HG03039 (cell line): Measurements from ENCODE around the gene DYNC2H1.

Experiments used
- ATAC-seq: cut with Tn5 transposase; IDR thresholded peaks from one replicate; pipeline ENCODE4 v1.9.1; 2021; ENCODE audit warnings: mild to moderate bottlenecking, moderate library complexity; ENCODE audit not compliant: unreplicated experiment

The DYNC2H1 gene

GRCh38 chr11:103436131-103436770 lies 327.0 kb downstream of the DYNC2H1 start:
- no peak for ATAC-seq

GRCh38 chr11:103441021-103441420 lies 331.8 kb downstream of the DYNC2H1 start:
- ATAC-seq = no peak

GRCh38 chr11:103448966-103449365 lies 339.7 kb downstream of the DYNC2H1 start:
- no peak for ATAC-seq

GRCh38 chr11:103450241-103450640 lies 341.0 kb downstream of the DYNC2H1 start:
- ATAC-seq = no peak

GRCh38 chr11:103453126-103453525 lies 343.9 kb downstream of the DYNC2H1 start:
- ATAC-seq = no peak

- no peak for ATAC-seq
Measured at GRCh38 chr11:103453915-103454709, 344.9 kb downstream of the DYNC2H1 start.

GRCh38 chr11:103464420-103464819 lies 355.2 kb downstream of the DYNC2H1 start:
- no peak for ATAC-seq

- no peak for ATAC-seq
Measured at GRCh38 chr11:103465555-103466140, 356.4 kb downstream of the DYNC2H1 start.

GRCh38 chr11:103471546-103471945 lies 362.3 kb downstream of the DYNC2H1 start:
- ATAC-seq = no peak

GRCh38 chr11:103476874-103477273 lies 367.6 kb downstream of the DYNC2H1 start:
- no peak for ATAC-seq

- no peak for ATAC-seq
Measured at GRCh38 chr11:103480421-103480820, 371.2 kb downstream of the DYNC2H1 start.

GRCh38 chr11:103483996-103484395 lies 374.8 kb downstream of the DYNC2H1 start:
- ATAC-seq = no peak

GRCh38 chr11:103484545-103484944 lies 375.3 kb downstream of the DYNC2H1 start:
- no peak for ATAC-seq

- no peak for ATAC-seq
Measured at GRCh38 chr11:103486604-103487003, 377.4 kb downstream of the DYNC2H1 start.

GRCh38 chr11:103487113-103487512 lies 377.9 kb downstream of the DYNC2H1 start:
- no peak for ATAC-seq

- ATAC-seq = no peak
Measured at GRCh38 chr11:103488031-103488461, 378.8 kb downstream of the DYNC2H1 start.

GRCh38 chr11:103488579-103488978 lies 379.4 kb downstream of the DYNC2H1 start:
- no peak for ATAC-seq

GRCh38 chr11:103491777-103492176 lies 382.6 kb downstream of the DYNC2H1 start:
- ATAC-seq = no peak

- ATAC-seq = no peak
Measured at GRCh38 chr11:103494491-103494890, 385.3 kb downstream of the DYNC2H1 start.

GRCh38 chr11:103497268-103497667 lies 388.0 kb downstream of the DYNC2H1 start:
- ATAC-seq = no peak

- ATAC-seq = no peak
Measured at GRCh38 chr11:103499710-103500340, 390.6 kb downstream of the DYNC2H1 start.
